GM12892 (cell line): Measurements from ENCODE around the gene FTH1.

Experiments used
- POLR2A ChIP-seq: IDR thresholded peaks from 2 replicates; pipeline ENCODE4 v1.6.1; 2011; ENCODE audit warnings: low read depth, low read length, control low read depth
- POLR2AphosphoS5 ChIP-seq: IDR thresholded peaks from 2 replicates; pipeline ENCODE4 v1.6.1; 2011; ENCODE audit warnings: low read depth, low read length, control low read depth

DNA sequence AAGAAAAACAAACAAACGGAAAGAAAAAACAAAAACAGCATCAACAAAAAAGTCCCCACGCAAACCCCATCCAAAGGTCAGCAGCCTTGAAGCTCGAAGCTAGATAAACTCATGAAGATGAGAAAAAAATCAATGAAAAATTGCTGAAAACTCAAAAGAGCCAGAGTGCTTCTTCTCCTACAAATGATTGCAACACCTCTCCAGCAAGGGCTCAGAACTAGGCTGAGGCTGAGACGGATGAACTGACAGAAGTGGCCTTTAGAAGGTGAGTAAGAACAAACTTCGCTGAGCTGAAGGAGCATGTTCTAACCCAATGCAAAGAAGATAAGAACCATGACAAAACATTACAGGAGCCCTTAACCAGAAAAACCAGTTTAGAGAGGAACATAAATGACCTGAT, 18.4 kb upstream of the FTH1 start:
- TF ChIP-seq POLR2A, result no peak
- TF ChIP-seq POLR2AphosphoS5, result no peak
